Cardiac muscle cell (in vitro differentiated cells and primary cell): ENCODE measurements around the gene OR9Q1. TPM values are rescaled to one million over a fixed set of nuclear protein-coding genes. Genes with fewer than 3 reads are reported as not detected.

Source experiments
- DNase-seq, 2 donors: peaks; one replicate each; pipeline versions ENCODE4 v3.0.0 to v3.0.0-alpha.2; 2010 to 2017; ENCODE audit warnings: low read depth in 1 of 2, low spot score in 1 of 2
- H3K27ac ChIP-seq: fragments of 200-600 bp; sonication (generic); 2 replicates; pipeline ENCODE4 v1.5.1; 2016
- H3K27me3 ChIP-seq: fragments of 200-600 bp; sonication (generic); 2 replicates; pipeline ENCODE4 v1.6.0; 2016; ENCODE audit warnings: control low read depth
- H3K36me3 ChIP-seq: fragments of 200-600 bp; sonication (generic); 2 replicates; pipeline ENCODE4 v1.5.1; 2016; ENCODE audit warnings: control low read depth
- H3K4me1 ChIP-seq: fragments of 200-600 bp; sonication (generic); 2 replicates; pipeline ENCODE4 v1.8.1; 2017; ENCODE audit warnings: low read depth, mild to moderate bottlenecking, mixed run types
- H3K4me3 ChIP-seq: fragments of 200-600 bp; sonication (generic); 2 replicates; pipeline ENCODE4 v1.5.1; 2016; ENCODE audit warnings: mild to moderate bottlenecking
- H3K9me3 ChIP-seq: fragments of 200-600 bp; sonication (generic); 2 replicates; pipeline ENCODE4 v1.5.1; 2017; ENCODE audit warnings: low read depth, mild to moderate bottlenecking, control low read depth
- CTCF ChIP-seq: IDR thresholded peaks from 2 replicates; pipeline ENCODE4 v1.5.1; 2012; ENCODE audit warnings: low read depth, mild to moderate bottlenecking, low read length
- polyA plus RNA-seq: library from polyadenylated mRNA; unstranded; fragments of >200 nt; fragmentation: Nextera tagmentation; extraction: Ambion mirVana; gene quantifications from 2 replicates; pipeline ENCODE4 v1.2.1, GENCODE V29; 2016
- total RNA-seq: library from RNA; depleted of rRNA; stranded (reverse); fragments of >200 nt; gene quantifications from 2 replicates; pipeline ENCODE4 v1.2.3, GENCODE V29; 2016

The OR9Q1 gene
- total and polyA plus RNA-seq, 2 experiments from 2014 or later = not detected

- no peak overlapping the region for H3K27ac ChIP-seq
- H3K36me3 ChIP-seq = no peaks in the 10 kb centered on the region
- no peaks in the 10 kb centered on the region for H3K4me1 ChIP-seq
- H3K27me3 ChIP-seq = no peaks in the 10 kb centered on the region
- H3K4me3 ChIP-seq = no peak overlapping the region
- DNase-seq = no peak
- H3K9me3 ChIP-seq = no peaks in the 10 kb centered on the region
- TF ChIP-seq CTCF = no peak
Observed at GRCh38 chr11:58000699-58001098, 23.0 kb upstream of the OR9Q1 start.

- Histone ChIP-seq H3K27ac (no peak overlapping the region), H3K9me3 (no peaks in the 10 kb centered on the region), H3K4me1 (no peaks in the 10 kb centered on the region), H3K36me3 (no peaks in the 10 kb centered on the region), H3K4me3 (no peak overlapping the region), H3K27me3 (no peaks in the 10 kb centered on the region)
- no peak for TF ChIP-seq CTCF
- peak in 1 of 2 donors; percentile 3 for DNase-seq
Observed at GRCh38 chr11:58003036-58003435, 20.6 kb upstream of the OR9Q1 start.

DNA sequence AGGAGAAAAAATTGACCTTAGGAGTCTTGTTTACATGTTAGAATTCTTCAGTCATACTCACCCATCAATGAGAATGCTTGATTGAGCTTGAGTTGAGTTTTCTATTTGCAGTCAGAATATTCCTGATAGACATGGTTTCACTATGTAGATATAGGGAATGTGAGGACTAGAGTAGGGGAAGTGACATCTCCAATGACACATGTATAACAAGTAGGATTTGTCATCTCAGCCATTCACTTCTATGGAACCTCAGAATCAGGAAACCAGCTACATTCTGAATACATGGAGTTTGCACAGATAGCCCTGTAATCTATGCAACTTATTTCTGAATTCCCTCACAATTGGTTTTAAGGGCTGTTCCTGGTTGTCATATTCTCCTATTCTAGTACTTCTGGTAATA, 20.1 kb upstream of the OR9Q1 start:
- Histone ChIP-seq H3K27me3 (no peaks in the 10 kb centered on the region), H3K27ac (no peak overlapping the region), H3K36me3 (no peaks in the 10 kb centered on the region), H3K9me3 (no peaks in the 10 kb centered on the region), H3K4me3 (no peak overlapping the region), H3K4me1 (no peaks in the 10 kb centered on the region)
- no peak for DNase-seq
- no peak for TF ChIP-seq CTCF

- Histone ChIP-seq H3K27ac (no peak overlapping the region), H3K36me3 (no peaks in the 10 kb centered on the region), H3K4me3 (no peak overlapping the region), H3K4me1 (no peaks in the 10 kb centered on the region), H3K9me3 (no peaks in the 10 kb centered on the region), H3K27me3 (no peaks in the 10 kb centered on the region)
- TF ChIP-seq CTCF = no peak
- peak in 1 of 2 donors; percentile 32 for DNase-seq
Observed at GRCh38 chr11:58004664-58005063, 19.0 kb upstream of the OR9Q1 start.

- DNase-seq = peak in 1 of 2 donors; percentile 6
- no peak for TF ChIP-seq CTCF
- H3K4me3 ChIP-seq = no peak overlapping the region
- no peaks in the 10 kb centered on the region for H3K27me3 ChIP-seq
- no peaks in the 10 kb centered on the region for H3K9me3 ChIP-seq
- H3K36me3 ChIP-seq = no peaks in the 10 kb centered on the region
- H3K4me1 ChIP-seq = no peaks in the 10 kb centered on the region
- H3K27ac ChIP-seq = no peak overlapping the region
Observed at GRCh38 chr11:58006940-58007339, 16.7 kb upstream of the OR9Q1 start.

- Histone ChIP-seq H3K4me3 (no peak overlapping the region), H3K9me3 (no peaks in the 10 kb centered on the region), H3K27me3 (no peaks in the 10 kb centered on the region), H3K27ac (no peak overlapping the region), H3K4me1 (no peaks in the 10 kb centered on the region), H3K36me3 (no peaks in the 10 kb centered on the region)
- no peak for DNase-seq
- no peak for TF ChIP-seq CTCF
Observed at GRCh38 chr11:58011771-58012170, 11.9 kb upstream of the OR9Q1 start.
